ENCODE results near the gene NFX1.
"Not testable (repeated sequence)": the region's sequence is repeated elsewhere in the genome, so short reads cannot be mapped to it uniquely, and the experiment has no call there.

The NFX1 gene

DNA sequence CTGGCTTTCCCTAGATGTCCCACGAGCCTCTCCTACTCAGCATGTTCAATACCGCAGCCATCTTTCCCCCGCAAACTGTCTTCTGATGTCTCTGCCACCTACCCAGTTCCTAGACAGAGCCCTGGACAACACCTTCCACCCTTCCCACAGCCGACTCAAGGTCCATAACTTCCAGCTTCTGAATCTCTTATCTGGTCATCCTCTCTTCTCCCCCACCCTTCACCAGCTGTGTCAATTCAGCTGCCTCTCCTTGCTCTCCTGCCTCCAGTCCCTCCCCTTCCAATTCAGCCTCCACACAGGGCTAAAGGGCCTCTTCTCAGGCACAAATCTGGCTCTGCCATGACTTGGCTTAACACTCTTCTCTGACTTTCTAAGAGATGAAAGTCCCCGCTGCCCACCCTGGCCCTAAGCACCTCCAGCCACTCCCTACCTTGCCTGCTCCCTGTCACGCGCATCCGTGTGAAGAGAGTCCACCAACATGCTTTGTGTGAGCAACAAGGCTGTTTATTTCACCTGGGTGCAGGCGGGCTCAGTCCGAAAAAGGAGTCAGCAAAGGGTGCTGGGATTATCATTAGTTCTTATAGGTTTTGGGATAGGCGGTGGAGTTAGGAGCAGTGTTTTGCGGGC is 86.9 kb downstream of the NFX1 start:
- no peak for TF ChIP-seq CTCF (IDR thresholded peaks at IDR 0.05)
- H3K4me1 Mint-ChIP-seq: peaks cover 63% of the 10 kb centered on the region
- DNase-seq: no peak
- H3K9me3 Mint-ChIP-seq: no peaks in the 10 kb centered on the region
- peak overlapping the region; percentile 78 for H3K27ac Mint-ChIP-seq
- peaks cover 4% of the 10 kb centered on the region for H3K27me3 Mint-ChIP-seq (ENCODE audit: low read depth, poor library complexity)
- H3K36me3 Mint-ChIP-seq (ENCODE audit: low read depth): no peaks in the 10 kb centered on the region
- no peak overlapping the region for H3K4me3 Mint-ChIP-seq

- TF ChIP-seq CTCF (IDR thresholded peaks at IDR 0.05): no peak
- Mint-ChIP-seq H3K27ac (peak overlapping the region; percentile 48), H3K27me3 (ENCODE audit: low read depth, poor library complexity) (peaks cover 5% of the 10 kb centered on the region), H3K9me3 (no peaks in the 10 kb centered on the region), H3K4me1 (peaks cover 52% of the 10 kb centered on the region), H3K36me3 (ENCODE audit: low read depth) (no peaks in the 10 kb centered on the region), H3K4me3 (no peak overlapping the region)
- no peak for DNase-seq
Observed at GRCh38 chr9:33378121-33378795, 87.9 kb downstream of the NFX1 start.

DNA sequence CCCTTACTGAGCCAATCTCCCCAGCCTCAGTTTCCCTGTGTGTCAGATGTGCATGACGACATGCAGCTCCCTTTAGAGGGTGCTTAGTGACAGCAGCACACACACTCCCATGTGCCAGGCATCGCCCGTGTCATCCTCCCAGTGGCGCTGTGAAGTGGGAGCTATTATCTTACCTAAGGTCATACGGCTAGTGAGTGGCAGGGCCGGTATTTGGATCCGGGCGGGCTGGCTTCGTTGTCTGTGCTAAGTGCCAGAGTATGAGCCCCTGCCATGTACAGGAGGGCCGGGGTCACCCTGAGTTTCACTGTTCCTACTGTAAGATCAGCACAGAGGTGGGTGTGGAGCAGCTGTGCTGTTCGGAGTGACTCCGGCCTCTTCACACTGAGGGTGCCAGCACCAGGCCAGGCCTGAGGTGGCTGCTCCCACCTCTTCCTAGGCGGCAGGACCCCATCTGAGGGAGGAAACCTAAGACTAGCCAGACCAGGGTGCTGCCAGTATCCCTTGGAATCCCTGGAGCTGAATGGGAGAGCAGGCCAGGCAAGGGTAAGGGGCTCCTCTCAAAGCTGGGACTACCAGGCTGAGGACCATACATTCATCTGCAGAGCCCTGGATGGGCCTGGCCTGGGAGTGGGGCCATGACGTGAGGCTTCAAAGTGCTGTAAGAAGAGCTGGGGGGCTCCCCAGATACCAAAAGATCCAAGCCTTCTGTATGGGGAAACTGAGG is 89.5 kb downstream of the NFX1 start:
- H3K27me3 Mint-ChIP-seq (ENCODE audit: low read depth, poor library complexity): peaks cover 12% of the 10 kb centered on the region
- H3K9me3 Mint-ChIP-seq: no peaks in the 10 kb centered on the region
- no peak overlapping the region for H3K27ac Mint-ChIP-seq
- DNase-seq: no peak
- H3K36me3 Mint-ChIP-seq (ENCODE audit: low read depth): no peaks in the 10 kb centered on the region
- H3K4me3 Mint-ChIP-seq: no peak overlapping the region
- TF ChIP-seq CTCF (IDR thresholded peaks at IDR 0.05): no peak
- peaks cover 39% of the 10 kb centered on the region for H3K4me1 Mint-ChIP-seq

DNA sequence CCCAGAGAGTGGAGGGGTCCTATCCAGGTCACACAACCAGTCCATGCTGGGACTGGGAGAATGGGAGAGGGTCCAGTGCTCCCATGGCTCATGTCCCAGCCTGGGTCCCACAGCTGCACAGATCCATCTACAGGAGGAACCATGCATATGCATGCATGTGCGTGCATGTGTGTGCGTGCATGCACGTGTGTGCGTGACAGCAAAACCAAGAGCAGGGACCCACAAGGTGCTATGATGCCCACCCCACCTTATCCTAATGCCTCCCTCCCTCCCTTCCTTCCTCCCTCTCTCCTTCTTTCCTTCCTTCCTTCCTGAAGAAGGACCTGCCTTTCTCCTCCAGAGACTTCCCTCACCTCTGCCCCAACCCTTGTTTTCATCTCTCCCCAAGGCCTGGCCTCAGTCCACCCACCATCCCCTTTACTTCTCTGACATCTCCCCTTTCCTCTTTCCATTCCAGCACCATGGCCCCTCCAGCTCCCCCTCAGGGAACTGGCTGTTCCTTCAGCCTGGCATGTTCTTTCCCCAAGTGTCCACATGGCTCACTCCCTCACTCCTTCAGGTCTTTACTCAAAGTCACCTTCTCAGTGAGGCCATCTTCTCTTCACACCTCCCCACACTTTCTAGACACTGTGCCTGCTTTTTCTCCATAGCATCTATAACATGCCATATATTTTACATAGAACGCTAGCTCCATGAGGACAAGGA is 90.2 kb downstream of the NFX1 start:
- DNase-seq: no peak
- Mint-ChIP-seq H3K9me3 (no peaks in the 10 kb centered on the region), H3K4me3 (no peak overlapping the region), H3K27ac (no peak overlapping the region), H3K27me3 (ENCODE audit: low read depth, poor library complexity) (peaks cover 16% of the 10 kb centered on the region), H3K4me1 (peaks cover 31% of the 10 kb centered on the region), H3K36me3 (ENCODE audit: low read depth) (no peaks in the 10 kb centered on the region)
- no peak for TF ChIP-seq CTCF (IDR thresholded peaks at IDR 0.05)

DNA sequence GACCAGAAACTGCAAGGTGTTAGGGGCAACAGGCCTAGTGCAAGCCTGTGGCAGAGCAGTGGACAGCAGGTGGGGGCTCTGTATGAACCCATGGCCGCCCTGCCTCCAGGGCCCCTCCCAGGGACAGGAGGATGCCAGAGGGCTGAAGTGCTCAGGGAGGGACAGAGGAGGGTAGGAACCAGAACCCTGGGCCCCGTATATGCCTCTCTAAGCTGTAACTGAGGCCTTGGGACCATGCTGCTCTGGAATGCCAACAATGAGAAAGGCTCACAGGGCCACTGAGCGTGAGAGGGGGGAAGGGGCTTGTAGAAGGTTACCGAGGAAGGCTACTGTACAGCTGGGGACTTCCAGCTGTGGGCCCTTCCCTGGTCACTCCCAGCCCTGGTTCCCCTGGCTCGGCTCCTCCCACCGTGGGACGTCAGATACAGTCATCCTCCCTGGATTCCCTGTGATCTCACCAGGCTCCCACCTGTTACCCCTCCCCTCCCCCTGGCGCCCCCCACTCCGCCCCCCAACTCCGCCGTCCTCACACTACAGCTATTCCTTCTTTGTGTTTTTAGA is 91.0 kb downstream of the NFX1 start:
- Mint-ChIP-seq H3K4me3 (no peak overlapping the region), H3K4me1 (peaks cover 26% of the 10 kb centered on the region), H3K27me3 (ENCODE audit: low read depth, poor library complexity) (peaks cover 16% of the 10 kb centered on the region), H3K27ac (no peak overlapping the region), H3K9me3 (no peaks in the 10 kb centered on the region), H3K36me3 (ENCODE audit: low read depth) (no peaks in the 10 kb centered on the region)
- TF ChIP-seq CTCF (IDR thresholded peaks at IDR 0.05): no peak
- peak; percentile 40 for DNase-seq

GRCh38 chr9:33382397-33382796 is 92.1 kb downstream of the NFX1 start:
- H3K36me3 Mint-ChIP-seq (ENCODE audit: low read depth); H3K27ac Mint-ChIP-seq; H3K9me3 Mint-ChIP-seq; DNase-seq; H3K4me3 Mint-ChIP-seq: not testable (repeated sequence)
- Mint-ChIP-seq H3K27me3 (ENCODE audit: low read depth, poor library complexity) (peaks cover 16% of the 10 kb centered on the region), H3K4me1 (peaks cover 24% of the 10 kb centered on the region)

- H3K27ac Mint-ChIP-seq; H3K4me3 Mint-ChIP-seq; H3K36me3 Mint-ChIP-seq (ENCODE audit: low read depth); DNase-seq; H3K9me3 Mint-ChIP-seq: not testable (repeated sequence)
- H3K4me1 Mint-ChIP-seq: peaks cover 29% of the 10 kb centered on the region
- peaks cover 25% of the 10 kb centered on the region for H3K27me3 Mint-ChIP-seq (ENCODE audit: low read depth, poor library complexity)
Observed at GRCh38 chr9:33383396-33383795, 93.1 kb downstream of the NFX1 start.

- not testable (repeated sequence) for H3K4me3 Mint-ChIP-seq; H3K36me3 Mint-ChIP-seq (ENCODE audit: low read depth)
Observed at GRCh38 chr9:33385536-33385935, 95.2 kb downstream of the NFX1 start.

More at GRCh38 chr9:33385536-33385935, 95.2 kb downstream of the NFX1 start:
- H3K9me3 Mint-ChIP-seq, DNase-seq, H3K27ac Mint-ChIP-seq: not testable (repeated sequence)
- peaks cover 42% of the 10 kb centered on the region for H3K4me1 Mint-ChIP-seq
- H3K27me3 Mint-ChIP-seq (ENCODE audit: low read depth, poor library complexity): peaks cover 21% of the 10 kb centered on the region
